K562 (cell line): ENCODE measurements around the gene AGBL1. TPM values are rescaled to one million over a fixed set of nuclear protein-coding genes. Genes with fewer than 3 reads are reported as not detected.

Experiments
- ATAC-seq: fragments of 200-7000 bp; cut with Tn5 transposase; 3 replicates; pipeline ENCODE4 v1.9.1; 2020; ENCODE audit warnings: moderate library complexity
- BruUV-seq: library from RNA; stranded (reverse); fragments of 400-500 nt; replicated peaks from 2 replicates; lab custom pipeline; 2021; lab: Mats Ljungman, UMichigan
- CTCF ChIA-PET: fragments of 300-600 bp; formaldehyde crosslinking; extraction: SDS; loops from one replicate; lab custom pipeline; 2021; ENCODE audit warnings: low intra/inter-chr PET ratio; lab: Yijun Ruan, JAX
- POLR2A ChIA-PET: fragments of 300-600, 350-650 bp; sonication (Branson Sonifier 250); formaldehyde crosslinking; extraction: SDS; loops from one replicate; lab custom pipeline; 2021; ENCODE audit warnings: antibody characterized with exemption, inconsistent platforms; lab: Yijun Ruan, JAX
- DNase-seq, 4 experiments: peaks; one replicate each; pipeline versions ENCODE4 v3.0.0 to v3.0.0-alpha.2; 2011 to 2018; ENCODE audit warnings: low spot score in 3 of 4, mixed read lengths in 3 of 4; ENCODE audit errors: extremely low read depth in 1 of 4
- FAIRE-seq: peaks from 2 replicates; lab custom pipeline; 2011; peaks lifted over from hg19 to GRCh38; lab: Jason Lieb, UNC
- H2AFZ ChIP-seq: 2 replicates; pipeline ENCODE4 v1.6.0; 2011; ENCODE audit warnings: low read depth, low read length, control low read depth, inconsistent platforms
- H3K27ac ChIP-seq: fragments of 200-600 bp; 3 replicates; pipeline ENCODE4 v1.8.0; 2011; ENCODE audit warnings: low read depth, mild to moderate bottlenecking, control low read depth, inconsistent platforms, low read length, moderate library complexity, mixed read lengths; ENCODE audit errors: extremely low read depth
- H3K27me3 ChIP-seq, 2 experiments: fragments of 300-600 bp in 1 of 2; 2 replicates in 1 of 2; 3 replicates in 1 of 2; pipeline versions ENCODE4 v1.6.0 to v1.8.0; 2011; ENCODE audit warnings: inconsistent platforms in 2 of 2, low read length in 2 of 2, mild to moderate bottlenecking in 1 of 2, mixed read lengths in 1 of 2, moderate library complexity in 1 of 2; ENCODE audit not compliant: control insufficient read depth in 2 of 2, insufficient read depth in 2 of 2
- H3K36me3 ChIP-seq: fragments of 300-600 bp; 3 replicates; pipeline ENCODE4 v1.8.0; 2011; ENCODE audit warnings: mild to moderate bottlenecking, low read length, inconsistent platforms; ENCODE audit not compliant: control insufficient read depth, insufficient read depth
- H3K4me1 ChIP-seq, 2 experiments: fragments of 200-600 bp in 1 of 2; replicated peaks in 1 of 2; 2 replicates in 1 of 2; 3 replicates in 1 of 2; pipeline versions ENCODE4 v1.5.1 to v1.8.0; 2011; ENCODE audit warnings: inconsistent platforms in 2 of 2, low read length in 2 of 2, mild to moderate bottlenecking in 1 of 2, mixed read lengths in 1 of 2, moderate library complexity in 1 of 2; ENCODE audit not compliant: control insufficient read depth in 2 of 2, insufficient read depth in 2 of 2
- H3K4me2 ChIP-seq: 2 replicates; pipeline ENCODE4 v1.6.1; 2011; ENCODE audit warnings: low read length, control low read depth, inconsistent platforms, mixed read lengths; ENCODE audit not compliant: insufficient read depth
- H3K4me3 ChIP-seq: fragments of 200-600 bp; sonication (generic), shearing (Covaris generic); 2 replicates; pipeline ENCODE4 v1.5.1; 2016; ENCODE audit warnings: control low read depth, inconsistent platforms
- H3K79me2 ChIP-seq: fragments of 200-600 bp; 3 replicates; pipeline ENCODE4 v1.8.0; 2011; ENCODE audit warnings: low read length, inconsistent platforms; ENCODE audit not compliant: control insufficient read depth, insufficient read depth
- H3K9ac ChIP-seq, 2 experiments: 2 replicates each; pipeline versions ENCODE4 v1.6.0 to v1.6.1; 2011; ENCODE audit warnings: low read depth in 2 of 2, low read length in 2 of 2, control low read depth in 1 of 2, inconsistent platforms in 1 of 2, mild to moderate bottlenecking in 1 of 2, mixed read lengths in 1 of 2; ENCODE audit not compliant: insufficient read depth in 1 of 2
- H3K9me1 ChIP-seq: one replicate; pipeline ENCODE4 v1.6.0; 2011; ENCODE audit warnings: inconsistent platforms, mild to moderate bottlenecking, low read length, moderate library complexity; ENCODE audit not compliant: control insufficient read depth, insufficient read depth
- H3K9me3 ChIP-seq: replicated peaks from 2 replicates; pipeline ENCODE4 v1.5.1; 2011; ENCODE audit warnings: low read depth, low read length, inconsistent platforms; ENCODE audit not compliant: control insufficient read depth, insufficient read depth
- H4K20me1 ChIP-seq: replicated peaks from 2 replicates; pipeline ENCODE4 v1.6.1; 2011; ENCODE audit warnings: low read length, inconsistent platforms, mixed read lengths; ENCODE audit not compliant: control insufficient read depth, insufficient read depth
- COPS2 ChIP-seq: fragments of 450-650 bp; conservative IDR thresholded peaks from 2 replicates; pipeline ENCODE4 v1.6.1; 2016; ENCODE audit warnings: mild to moderate bottlenecking, moderate library complexity
- GTF2F1 ChIP-seq: IDR thresholded peaks from 2 replicates; pipeline ENCODE4 v1.6.1; 2011; ENCODE audit warnings: low read depth, low read length, improper control_type of control experiment
- ID3 ChIP-seq, 2 experiments: fragments of 250-450 bp in 1 of 2; fragments of 450-650 bp in 1 of 2; sonication (Bioruptor Pico) in 1 of 2; IDR thresholded peaks; 2 replicates each; pipeline versions ENCODE4 v1.6.1 to v1.8.0; 2016 to 2021; ENCODE audit warnings: mild to moderate bottlenecking in 2 of 2, moderate library complexity in 2 of 2, missing compliant biosample characterization in 1 of 2, missing genetic modification characterization in 1 of 2
- NFIX ChIP-seq: fragments of 250-450 bp; sonication (Bioruptor Pico); IDR thresholded peaks from 2 replicates; pipeline ENCODE4 v1.4.0; 2020; ENCODE audit warnings: low read depth, mild to moderate bottlenecking, moderate library complexity
- PHB ChIP-seq: fragments of 250-450 bp; sonication (Bioruptor Pico); IDR thresholded peaks from 2 replicates; pipeline ENCODE4 v1.5.0; 2021
- RNF219 ChIP-seq: fragments of 250-450 bp; sonication (Bioruptor Pico); IDR thresholded peaks from 2 replicates; pipeline ENCODE4 v1.5.0; 2022; ENCODE audit warnings: mild to moderate bottlenecking
- SMARCA4 ChIP-seq: fragments of 450-650 bp; IDR thresholded peaks from 2 replicates; pipeline ENCODE4 v1.6.1; 2016
- SOX6 ChIP-seq: fragments of 450-650 bp; IDR thresholded peaks from 2 replicates; pipeline ENCODE4 v1.6.1; 2014; ENCODE audit warnings: mild to moderate bottlenecking
- TEAD1 ChIP-seq, 2 experiments: fragments of 450-650 bp in 1 of 2; sonication (generic) in 1 of 2; formaldehyde crosslinking; IDR thresholded peaks; 2 replicates each; pipeline versions ENCODE4 v1.4.0 to v1.8.0; 2020 to 2022; ENCODE audit warnings: mild to moderate bottlenecking in 2 of 2, missing genetic modification reagents in 1 of 2
- YBX1 ChIP-seq: fragments of 450-650 bp; IDR thresholded peaks from 2 replicates; pipeline ENCODE4 v1.7.1; 2016; ENCODE audit warnings: mild to moderate bottlenecking
- ZBTB5 ChIP-seq: fragments of 450-650 bp; IDR thresholded peaks from 2 replicates; pipeline ENCODE4 v1.6.1; 2017; ENCODE audit warnings: antibody characterized with exemption
- ZNF23 ChIP-seq: fragments of 250-450 bp; sonication (Bioruptor Pico); IDR thresholded peaks from 2 replicates; pipeline ENCODE4 v1.4.0; 2020; ENCODE audit warnings: mild to moderate bottlenecking
- ZNF232 ChIP-seq: sonication (generic); formaldehyde crosslinking; IDR thresholded peaks from 2 replicates; pipeline ENCODE4 v1.8.0; 2022; ENCODE audit warnings: mild to moderate bottlenecking, missing genetic modification reagents
- ZNF75A ChIP-seq: fragments of 450-650 bp; formaldehyde crosslinking; IDR thresholded peaks from 2 replicates; pipeline ENCODE4 v1.4.0; 2020; ENCODE audit warnings: mild to moderate bottlenecking
- WGBS: fragments of 100-300 bp; shearing (Covaris generic); methylation state at CpG from one replicate; pipeline ENCODE4 v1.1.6; 2016; ENCODE audit warnings: low coverage, mixed read lengths; ENCODE audit not compliant: insufficient coverage; ENCODE audit errors: missing lambda C conversion rate; 5-methylcytosine and 5-hydroxymethylcytosine counted together
- in situ Hi-C: fragments of 300-500 bp; cut with MboI; formaldehyde crosslinking; loops from 4 replicates; pipeline ENCODE4 v1.15.0; 2018; ENCODE audit warnings: inconsistent platforms, mixed read lengths
- intact Hi-C: fragments of 100-400 bp; cut with micrococcal nuclease; formaldehyde crosslinking; loops from 2 replicates; pipeline ENCODE4 v1.14.2; 2022
- polyA plus RNA-seq, 8 experiments: library from polyadenylated mRNA; depleted of rRNA in 4 of 8; stranded (reverse) in 5 of 8; unstranded in 3 of 8; fragments of >200 nt; fragmentation: Nextera tagmentation in 2 of 8; fragmentation: Illumina TruSeq in 1 of 8; extraction: Ambion mirVana in 2 of 8; extraction: Trizol in 1 of 8; gene quantifications; 2 replicates each; pipeline versions ENCODE4 v1.2.1 to v1.2.3, GENCODE V29; 2011 to 2014; ENCODE audit warnings: inconsistent platforms in 1 of 8, missing spikeins in 1 of 8
- total RNA-seq, 7 experiments: library from RNA; depleted of rRNA in 6 of 7; stranded (reverse); fragments of >200 nt in 6 of 7; fragmentation: Illumina TruSeq in 2 of 7; extraction: Trizol in 2 of 7; gene quantifications; 2 replicates each; pipeline versions ENCODE4 v1.2.1 to v1.2.3, GENCODE V29; 2011 to 2021; ENCODE audit warnings: low replicate concordance in 1 of 7

Gene AGBL1
- total and polyA plus RNA-seq, 9 of the 15 experiments (the other 6 are each of a cell fraction or from before 2014, with no cell fraction given): not detected

- in situ Hi-C loops (no loop called here), intact Hi-C loops (no loop called here)
- DNase-seq: no peak
- WGBS: 3% methylated on average over 5 of the region's 5 CpGs
- Histone ChIP-seq H3K4me1 (no peaks in the 10 kb centered on the region), H3K79me2 (no peaks in the 10 kb centered on the region), H3K9me1 (no peaks in the 10 kb centered on the region), H3K9me3 (no peaks in the 10 kb centered on the region; the same call in 1 of the 2 replicates), H2AFZ (no peak overlapping the region), H3K36me3 (no peaks in the 10 kb centered on the region), H3K4me3 (no peak overlapping the region), H3K27me3 (no peaks in the 10 kb centered on the region), H4K20me1 (no peaks in the 10 kb centered on the region), H3K4me2 (no peak overlapping the region), H3K9ac (no peak overlapping the region), H3K27ac (no peak overlapping the region)
- ATAC-seq: no peak
- POLR2A ChIA-PET: no interaction called here
- FAIRE-seq: no peak
- no TSS peak for BruUV-seq
- TF ChIP-seq NFIX (CRISPR knock-in tag) (no peak), ZNF75A (CRISPR knock-in tag) (no peak), COPS2 (no peak), RNF219 (no peak), SOX6 (no peak), ZNF23 (CRISPR knock-in tag) (no peak), TEAD1 (CRISPR knock-in tag; IDR thresholded peaks at IDR 0.05) (no peak), YBX1 (no peak), SMARCA4 (no peak), ZNF232 (CRISPR knock-in tag) (no peak), PHB (CRISPR knock-in tag) (no peak), ZBTB5 (no peak), GTF2F1 (no peak), ID3 (CRISPR knock-in tag; IDR thresholded peaks at IDR 0.05) (no peak), ID3 (tag; IDR thresholded peaks at IDR 0.05) (no peak)
- CTCF ChIA-PET: no interaction called here
Measured at GRCh38 chr15:86620157-86620556, 540.5 kb downstream of the AGBL1 start.
